HL-60 (cell line): ENCODE measurements around the gene OTULINL.

Experiments used
- CTCF ChIP-seq: IDR thresholded peaks from one replicate; pipeline ENCODE4 v1.5.1; 2011; ENCODE audit warnings: low read length, control low read depth, inconsistent platforms; ENCODE audit not compliant: insufficient read depth
- GABPA ChIP-seq: IDR thresholded peaks from 2 replicates; pipeline ENCODE4 v1.6.1; 2012; ENCODE audit warnings: low read depth
- SPI1 ChIP-seq: IDR thresholded peaks from 2 replicates; pipeline ENCODE4 v1.6.1; 2012; ENCODE audit warnings: low read depth, mild to moderate bottlenecking, borderline replicate concordance

- TF ChIP-seq CTCF (no peak), SPI1 (no peak), GABPA (no peak)
Observed at GRCh38 chr5:14659821-14660607, 78.4 kb downstream of the OTULINL start.
